Common myeloid progenitor, CD34-positive (primary cell): ENCODE data around the gene XPR1.

Experiments used
- CTCF ChIA-PET: fragments of 350-600 bp; sonication (Branson Sonifier 250); formaldehyde crosslinking; loops from one replicate; lab custom pipeline; 2021; ENCODE audit warnings: antibody characterized with exemption; lab: Charles Lee
- POLR2A ChIA-PET: fragments of 350-600 bp; sonication (Branson Sonifier 250); formaldehyde crosslinking; loops from one replicate; lab custom pipeline; 2021; ENCODE audit warnings: antibody characterized with exemption; lab: Charles Lee
- DNase-seq, 3 donors: peaks; one replicate each; pipeline versions ENCODE4 v3.0.0 to v3.0.0-alpha.2; 2013
- H3K27ac ChIP-seq, 2 experiments: 1 replicate in 1 of 2; 2 replicates in 1 of 2; pipeline ENCODE4 v1.7.0; 2013; ENCODE audit warnings: inconsistent platforms in 2 of 2, low read length in 2 of 2, mild to moderate bottlenecking in 2 of 2, low read depth in 1 of 2, moderate library complexity in 1 of 2; ENCODE audit not compliant: severe bottlenecking in 2 of 2, insufficient read depth in 1 of 2, poor library complexity in 1 of 2
- H3K27me3 ChIP-seq, 5 experiments: replicated peaks in 2 of 5; 1 replicate in 3 of 5; 2 replicates in 2 of 5; pipeline versions ENCODE4 v1.6.1 to v1.7.0; 2013; ENCODE audit warnings: low read length in 4 of 5, mild to moderate bottlenecking in 2 of 5, moderate library complexity in 2 of 5, inconsistent platforms in 1 of 5; ENCODE audit not compliant: insufficient read depth in 5 of 5, control insufficient read depth in 4 of 5
- H3K36me3 ChIP-seq, 4 experiments: 1 replicate in 2 of 4; 2 replicates in 2 of 4; pipeline versions ENCODE4 v1.6.1 to v1.7.0; 2013; ENCODE audit warnings: low read length in 3 of 4, control low read depth in 1 of 4, mild to moderate bottlenecking in 1 of 4; ENCODE audit not compliant: control insufficient read depth in 4 of 4, insufficient read depth in 4 of 4
- H3K4me1 ChIP-seq, 4 experiments: 1 replicate in 3 of 4; 2 replicates in 1 of 4; pipeline versions ENCODE4 v1.6.1 to v1.7.1; 2013; ENCODE audit warnings: low read length in 3 of 4, mild to moderate bottlenecking in 3 of 4, control low read depth in 1 of 4, inconsistent platforms in 1 of 4, moderate library complexity in 1 of 4; ENCODE audit not compliant: control insufficient read depth in 4 of 4, insufficient read depth in 4 of 4; ENCODE audit errors: control extremely low read depth in 1 of 4
- H3K4me3 ChIP-seq, 7 experiments: 1 replicate in 4 of 7; 2 replicates in 3 of 7; pipeline versions ENCODE4 v1.5.1 to v1.7.0; 2013; ENCODE audit warnings: mild to moderate bottlenecking in 7 of 7, low read length in 6 of 7, moderate library complexity in 6 of 7, inconsistent platforms in 2 of 7, low read depth in 2 of 7, control low read depth in 1 of 7; ENCODE audit not compliant: insufficient read depth in 4 of 7, control insufficient read depth in 1 of 7; ENCODE audit errors: extremely low read depth in 1 of 7
- H3K9me3 ChIP-seq, 5 experiments: 1 replicate in 4 of 5; 2 replicates in 1 of 5; pipeline versions ENCODE4 v1.6.1 to v1.7.1; 2013; ENCODE audit warnings: low read length in 4 of 5, mild to moderate bottlenecking in 2 of 5, inconsistent platforms in 1 of 5, low read depth in 1 of 5, moderate library complexity in 1 of 5; ENCODE audit not compliant: control insufficient read depth in 4 of 5, insufficient read depth in 2 of 5; ENCODE audit errors: control extremely low read depth in 1 of 5
- WGBS: methylation state at CpG from one replicate; pipeline ENCODE4 v1.1.5; 2013; ENCODE audit not compliant: insufficient coverage; 5-methylcytosine and 5-hydroxymethylcytosine counted together

Gene XPR1

GRCh38 chr1:180775801-180776200, 144.0 kb downstream of the XPR1 start:
- Histone ChIP-seq H3K4me3 (no peak overlapping the region), H3K27me3 (no peaks in the 10 kb centered on the region), H3K4me1 (peaks cover 0 to 5% (median 0%) of the 10 kb centered on the region in 4 experiments), H3K36me3 (no peaks in the 10 kb centered on the region), H3K9me3 (peaks cover 0 to 3% (median 2%) of the 10 kb centered on the region in 5 experiments), H3K27ac (no peak overlapping the region)
- WGBS = 100% methylated on average over 1 of the region's 2 CpGs
- POLR2A ChIA-PET = no interaction called here
- CTCF ChIA-PET = interaction anchor here (1.6 to 1.9 kb wide), 2 partner anchors 11 to 112 kb away, joined by 3 to 5 read pairs; no protein-coding TSS in a partner anchor
- DNase-seq = no peak

- H3K4me1 ChIP-seq = peaks cover 0 to 5% (median 0%) of the 10 kb centered on the region in 4 experiments
- ChIA-PET CTCF (interaction anchor here (1.4 to 1.9 kb wide), 2 partner anchors 9 to 85 kb away, joined by 4 to 5 read pairs; no protein-coding TSS in a partner anchor), POLR2A (no interaction called here)
- H3K27me3 ChIP-seq = no peaks in the 10 kb centered on the region
- peaks cover 0 to 1% (median 0%) of the 10 kb centered on the region in 5 experiments for H3K9me3 ChIP-seq
- no peak overlapping the region for H3K27ac ChIP-seq
- no peaks in the 10 kb centered on the region for H3K36me3 ChIP-seq
- DNase-seq = no peak
- H3K4me3 ChIP-seq = no peak overlapping the region
- WGBS = 100% methylated on average over 1 of the region's 4 CpGs
Observed at GRCh38 chr1:180777072-180777689, 145.4 kb downstream of the XPR1 start.

GRCh38 chr1:180778782-180779398, 147.1 kb downstream of the XPR1 start:
- no peak overlapping the region for H3K27ac ChIP-seq
- ChIA-PET POLR2A (no interaction called here), CTCF (interaction anchor here (1.4 kb wide), 1 partner anchor 83 kb away, joined by 4 read pairs; no protein-coding TSS in a partner anchor)
- WGBS = 100% methylated on average over 1 of the region's 1 CpG
- H3K4me1 ChIP-seq = peaks cover 0 to 5% (median 0%) of the 10 kb centered on the region in 4 experiments
- H3K9me3 ChIP-seq = no peaks in the 10 kb centered on the region
- no peak overlapping the region for H3K4me3 ChIP-seq
- H3K27me3 ChIP-seq = no peaks in the 10 kb centered on the region
- H3K36me3 ChIP-seq = no peaks in the 10 kb centered on the region
- no peak for DNase-seq

GRCh38 chr1:180779584-180779983, 147.8 kb downstream of the XPR1 start:
- CTCF ChIA-PET = no interaction called here
- Histone ChIP-seq H3K4me1 (peaks cover 0 to 5% (median 0%) of the 10 kb centered on the region in 4 experiments), H3K27ac (no peak overlapping the region), H3K36me3 (no peaks in the 10 kb centered on the region), H3K4me3 (no peak overlapping the region), H3K27me3 (no peaks in the 10 kb centered on the region), H3K9me3 (no peaks in the 10 kb centered on the region)
- 100% methylated on average over 1 of the region's 3 CpGs for WGBS
- no peak for DNase-seq
- POLR2A ChIA-PET = no interaction called here

DNA sequence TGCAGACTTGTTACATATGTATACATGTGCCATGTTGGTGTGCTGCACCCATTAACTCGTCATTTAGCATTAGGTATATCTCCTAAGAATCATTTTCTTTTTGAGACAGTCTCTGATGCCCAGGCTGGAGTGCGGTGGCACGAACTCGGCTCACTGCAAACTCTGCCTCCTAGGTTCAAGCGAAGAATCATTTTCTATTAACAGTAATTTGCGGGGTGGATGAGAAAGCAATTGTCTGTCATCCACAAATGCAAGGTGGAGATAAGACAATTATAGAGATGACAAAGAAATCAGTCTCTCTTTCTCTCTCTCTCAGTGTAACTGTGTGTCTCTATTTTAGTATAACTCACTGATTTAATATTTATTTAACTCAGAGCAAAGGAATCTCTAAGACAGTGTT, 149.9 kb downstream of the XPR1 start:
- Histone ChIP-seq H3K4me3 (no peak overlapping the region), H3K27ac (no peak overlapping the region), H3K36me3 (no peaks in the 10 kb centered on the region), H3K27me3 (no peaks in the 10 kb centered on the region), H3K9me3 (no peaks in the 10 kb centered on the region), H3K4me1 (peaks cover 0 to 5% (median 0%) of the 10 kb centered on the region in 4 experiments)
- no peak for DNase-seq
- 100% methylated on average over 2 of the region's 6 CpGs for WGBS
- ChIA-PET POLR2A (no interaction called here), CTCF (no interaction called here)

- no peak overlapping the region for H3K4me3 ChIP-seq
- H3K27me3 ChIP-seq = no peaks in the 10 kb centered on the region
- H3K9me3 ChIP-seq = no peaks in the 10 kb centered on the region
- 100% methylated on average over 1 of the region's 3 CpGs for WGBS
- H3K36me3 ChIP-seq = peaks cover 0 to 6% (median 0%) of the 10 kb centered on the region in 4 experiments
- no peaks in the 10 kb centered on the region for H3K4me1 ChIP-seq
- CTCF ChIA-PET = interaction anchor here (0.6 kb wide), 1 partner anchor 11 kb away, joined by 3 read pairs; no protein-coding TSS in a partner anchor
- H3K27ac ChIP-seq = no peak overlapping the region
- POLR2A ChIA-PET = no interaction called here
- no peak for DNase-seq
Observed at GRCh38 chr1:180785291-180785690, 153.5 kb downstream of the XPR1 start.

DNA sequence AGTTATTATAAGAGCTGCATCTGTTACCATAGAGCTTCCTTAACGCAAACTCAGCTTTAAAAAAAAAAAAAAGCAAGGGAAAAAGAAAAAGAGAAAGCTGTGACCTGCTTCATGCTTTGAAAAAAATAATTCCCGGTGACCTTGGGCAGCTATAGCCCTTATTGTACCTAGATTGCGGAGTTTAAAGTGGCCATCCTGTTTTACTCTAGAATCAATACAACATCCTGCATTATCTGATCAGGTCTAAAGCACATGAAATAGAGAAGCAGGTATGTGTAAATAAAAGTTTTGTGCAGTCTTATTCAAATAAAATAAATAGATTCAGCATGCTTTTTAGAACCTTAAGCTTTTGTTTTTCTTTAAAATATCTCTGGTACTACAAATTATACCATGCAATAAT, 154.1 kb downstream of the XPR1 start:
- no peak for DNase-seq
- ChIA-PET POLR2A (no interaction called here), CTCF (interaction anchor here (0.6 to 1.9 kb wide), 2 partner anchors 10 to 12 kb away, joined by 3 to 5 read pairs; no protein-coding TSS in a partner anchor)
- Histone ChIP-seq H3K4me3 (no peak overlapping the region), H3K36me3 (peaks cover 0 to 6% (median 0%) of the 10 kb centered on the region in 4 experiments), H3K27me3 (no peaks in the 10 kb centered on the region), H3K4me1 (no peaks in the 10 kb centered on the region), H3K9me3 (no peaks in the 10 kb centered on the region), H3K27ac (no peak overlapping the region)
- WGBS = no CpG with 5 or more reads among the region's 3 CpGs
